GM18867 (cell line): Measurements from ENCODE around the gene PIGK.

Source experiments
- ATAC-seq: cut with Tn5 transposase; IDR thresholded peaks from one replicate; pipeline ENCODE4 v1.9.1; 2021; ENCODE audit warnings: mild to moderate bottlenecking, moderate library complexity; ENCODE audit not compliant: unreplicated experiment

The PIGK gene

DNA sequence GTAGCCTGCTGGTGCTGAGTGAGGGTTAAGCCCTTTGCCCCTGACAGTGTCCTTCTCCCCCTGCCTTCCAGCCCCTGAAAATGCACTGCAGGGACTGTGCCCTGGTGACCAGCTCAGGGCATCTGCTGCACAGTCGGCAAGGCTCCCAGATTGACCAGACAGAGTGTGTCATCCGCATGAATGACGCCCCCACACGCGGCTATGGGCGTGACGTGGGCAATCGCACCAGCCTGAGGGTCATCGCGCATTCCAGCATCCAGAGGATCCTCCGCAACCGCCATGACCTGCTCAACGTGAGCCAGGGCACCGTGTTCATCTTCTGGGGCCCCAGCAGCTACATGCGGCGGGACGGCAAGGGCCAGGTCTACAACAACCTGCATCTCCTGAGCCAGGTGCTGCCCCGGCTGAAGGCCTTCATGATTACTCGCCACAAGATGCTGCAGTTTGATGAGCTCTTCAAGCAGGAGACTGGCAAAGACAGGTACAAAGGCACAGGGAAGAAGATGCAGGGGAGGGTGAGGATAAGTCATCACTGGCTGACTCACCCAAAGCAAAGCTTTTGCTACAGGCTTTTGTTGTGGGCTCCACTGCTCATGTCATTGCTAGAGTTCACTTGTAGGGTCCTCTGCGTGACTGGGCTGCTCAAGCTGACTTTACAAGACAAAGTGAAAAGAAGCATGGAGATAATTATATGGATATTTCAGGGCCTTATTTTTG lies 174.9 kb downstream of the PIGK start:
- ATAC-seq, result no peak

DNA sequence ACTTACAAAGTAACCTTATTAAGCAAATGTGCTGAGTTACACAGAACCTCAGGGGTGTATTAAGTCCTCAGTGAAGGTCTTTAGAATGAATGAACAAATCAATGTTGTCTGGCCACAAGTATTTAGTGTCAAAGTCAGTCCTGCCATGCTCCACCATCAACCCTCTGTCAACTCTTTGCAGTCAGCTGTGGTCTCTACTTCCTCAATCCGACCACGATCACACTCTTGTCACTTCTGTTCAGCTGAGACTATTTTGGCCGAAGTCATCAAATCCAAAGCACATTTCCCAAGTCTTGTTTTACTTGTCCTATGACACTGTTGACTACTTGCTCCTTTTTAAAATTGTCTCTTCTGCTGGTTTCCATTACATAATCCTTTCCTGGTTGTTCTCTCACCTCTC lies 178.4 kb downstream of the PIGK start:
- ATAC-seq, result no peak

GRCh38 chr1:77039739-77040138 lies 179.5 kb downstream of the PIGK start:
- ATAC-seq, result no peak

DNA sequence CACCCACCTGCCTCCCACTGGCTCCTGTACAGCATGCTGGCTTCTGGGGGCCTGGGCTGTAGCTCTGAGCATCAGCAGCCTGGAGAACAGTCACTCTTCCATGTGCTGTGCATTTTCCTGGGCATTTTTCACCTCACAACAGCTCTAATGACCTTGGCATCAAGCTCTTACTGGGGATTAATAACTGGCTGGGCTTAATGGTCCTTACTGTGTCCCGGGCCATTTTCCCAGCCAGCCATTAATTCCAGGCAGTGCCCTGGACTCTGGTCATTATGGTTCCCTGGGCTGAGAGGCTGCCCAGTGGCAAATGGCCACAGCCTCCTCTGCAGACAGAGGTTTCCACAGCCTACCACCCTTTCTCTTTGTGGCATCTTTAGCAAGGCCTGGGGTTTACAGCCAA lies 180.1 kb downstream of the PIGK start:
- ATAC-seq, result no peak
